Astrocyte of the cerebellum (primary cell): ENCODE measurements around the gene PRRT4.

Source experiments
- DNase-seq: peaks from one replicate; pipeline ENCODE4 v3.0.0-alpha.2; 2011; ENCODE audit warnings: low read depth
- H3K4me3 ChIP-seq: 2 replicates; pipeline ENCODE4 v1.5.1; 2011; ENCODE audit warnings: mild to moderate bottlenecking, low read depth, low read length, moderate library complexity
- in situ Hi-C: cut with HindIII; loops from 2 replicates; pipeline ENCODE4 v1.10.0; 2017; ENCODE audit warnings: low sequenced_read_pairs
- TF ChIP-seq, protein P1 (sequence below): IDR thresholded peaks from 2 replicates; pipeline ENCODE4 v1.5.1; 2012; ENCODE audit warnings: low read length, low read depth, moderate library complexity, mild to moderate bottlenecking; ENCODE audit errors: missing control alignments

Gene PRRT4

DNA sequence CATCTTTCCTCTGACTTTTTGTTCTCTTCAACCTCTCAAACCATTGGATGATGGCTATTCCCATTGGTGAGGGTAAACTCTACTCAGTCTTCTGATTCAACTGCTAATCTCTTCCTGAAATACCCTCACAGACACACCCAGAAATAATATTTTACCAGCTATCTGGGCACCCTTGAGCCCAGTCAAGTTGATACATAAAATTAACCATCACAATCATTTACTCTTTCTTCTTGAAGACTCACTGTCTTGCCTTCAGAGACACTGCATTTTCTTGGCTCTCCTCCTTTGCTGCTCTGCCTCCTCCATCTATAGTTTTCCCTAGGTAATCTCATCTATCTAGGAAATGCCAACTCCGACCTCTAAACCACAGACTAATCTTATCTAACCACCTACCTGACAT, 12.6 kb upstream of the PRRT4 start:
- DNase-seq: no peak
- in situ Hi-C loops: no loop called here
- H3K4me3 ChIP-seq: no peak overlapping the region
- TF ChIP-seq, protein P1, sequence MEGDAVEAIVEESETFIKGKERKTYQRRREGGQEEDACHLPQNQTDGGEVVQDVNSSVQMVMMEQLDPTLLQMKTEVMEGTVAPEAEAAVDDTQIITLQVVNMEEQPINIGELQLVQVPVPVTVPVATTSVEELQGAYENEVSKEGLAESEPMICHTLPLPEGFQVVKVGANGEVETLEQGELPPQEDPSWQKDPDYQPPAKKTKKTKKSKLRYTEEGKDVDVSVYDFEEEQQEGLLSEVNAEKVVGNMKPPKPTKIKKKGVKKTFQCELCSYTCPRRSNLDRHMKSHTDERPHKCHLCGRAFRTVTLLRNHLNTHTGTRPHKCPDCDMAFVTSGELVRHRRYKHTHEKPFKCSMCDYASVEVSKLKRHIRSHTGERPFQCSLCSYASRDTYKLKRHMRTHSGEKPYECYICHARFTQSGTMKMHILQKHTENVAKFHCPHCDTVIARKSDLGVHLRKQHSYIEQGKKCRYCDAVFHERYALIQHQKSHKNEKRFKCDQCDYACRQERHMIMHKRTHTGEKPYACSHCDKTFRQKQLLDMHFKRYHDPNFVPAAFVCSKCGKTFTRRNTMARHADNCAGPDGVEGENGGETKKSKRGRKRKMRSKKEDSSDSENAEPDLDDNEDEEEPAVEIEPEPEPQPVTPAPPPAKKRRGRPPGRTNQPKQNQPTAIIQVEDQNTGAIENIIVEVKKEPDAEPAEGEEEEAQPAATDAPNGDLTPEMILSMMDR: no peak

DNA sequence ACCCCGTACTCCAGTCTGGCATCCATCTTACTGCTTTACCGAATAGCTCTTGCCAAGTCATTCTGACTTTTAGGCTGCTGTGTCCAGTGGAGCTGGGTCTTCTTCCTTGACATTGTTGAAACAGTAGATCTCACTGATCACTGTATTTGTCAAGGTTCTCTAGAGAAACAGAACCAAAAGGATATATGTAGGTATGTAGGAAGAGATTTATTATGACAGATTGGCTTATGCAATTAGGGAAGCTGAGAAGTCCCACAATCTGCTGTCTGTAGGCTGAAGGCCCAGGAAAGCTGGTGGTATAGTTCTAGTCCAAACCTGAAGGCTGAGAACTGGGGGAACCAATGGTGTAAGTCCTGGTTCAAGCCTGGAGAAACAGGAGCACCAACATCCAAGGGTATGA, 12.1 kb upstream of the PRRT4 start:
- DNase-seq: no peak
- in situ Hi-C loops: no loop called here
- no peak overlapping the region for H3K4me3 ChIP-seq
- TF ChIP-seq, protein P1: no peak

DNA sequence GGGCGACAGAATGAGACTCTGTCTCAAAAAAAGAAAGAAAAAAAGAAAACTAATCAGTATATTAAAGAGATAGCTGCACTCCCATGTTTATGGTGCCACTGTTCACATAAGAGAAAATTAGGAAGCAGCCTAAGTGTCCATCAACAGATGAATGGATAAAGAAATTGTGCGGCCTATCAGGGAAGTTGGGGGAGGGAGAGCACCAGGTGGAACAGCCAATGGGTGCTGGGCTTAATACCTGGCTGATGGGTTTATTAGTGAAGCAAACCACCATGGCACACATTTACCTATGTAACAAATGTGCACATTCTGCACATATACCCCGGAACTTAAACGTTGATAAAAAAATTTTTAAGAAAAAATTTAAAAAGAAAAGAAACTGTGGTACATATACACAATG, 9.0 kb upstream of the PRRT4 start:
- no peak overlapping the region for H3K4me3 ChIP-seq
- no peak for DNase-seq
- TF ChIP-seq, protein P1: no peak
- in situ Hi-C loops: no loop called here

DNA sequence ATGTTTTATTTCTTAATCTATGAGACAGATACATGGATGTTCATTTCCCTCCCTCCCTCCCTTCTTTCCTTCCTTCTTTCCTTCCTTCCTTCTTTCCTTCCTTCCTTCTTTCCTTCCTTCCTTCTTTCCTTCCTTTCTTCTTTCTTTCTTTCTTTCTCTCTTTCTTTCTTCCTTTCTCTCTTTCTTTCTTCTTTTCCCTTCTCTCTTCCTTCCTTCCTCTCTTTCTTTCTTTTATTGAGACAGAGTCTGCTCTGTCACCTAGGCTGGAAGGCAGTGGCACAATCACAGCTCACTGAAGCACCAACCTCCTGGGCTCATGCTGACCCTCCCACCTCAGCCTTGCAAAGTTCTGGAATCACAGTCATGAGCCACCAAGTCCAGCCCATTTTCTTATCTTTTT, 5.5 kb upstream of the PRRT4 start:
- in situ Hi-C loops: no loop called here
- no peak overlapping the region for H3K4me3 ChIP-seq
- TF ChIP-seq, protein P1: no peak
- no peak for DNase-seq

DNA sequence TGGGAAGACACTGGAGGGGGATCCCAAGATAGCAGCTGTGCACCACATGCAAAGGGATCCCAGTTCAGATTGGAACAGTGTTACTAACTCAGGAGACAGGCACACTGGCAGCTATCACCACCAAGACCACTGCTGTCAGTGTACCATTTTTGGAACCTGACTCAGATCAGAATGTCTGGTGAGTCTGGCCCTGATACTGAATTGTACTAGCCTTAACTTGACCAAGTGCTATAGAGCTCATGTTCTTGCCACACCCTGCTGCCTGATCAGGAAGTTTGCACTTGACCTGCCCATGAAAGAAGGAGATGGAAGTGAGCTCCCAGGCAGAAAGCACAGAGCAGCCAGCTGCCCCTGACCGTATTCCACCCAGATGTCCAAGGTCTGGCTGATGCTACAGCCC, 4.8 kb upstream of the PRRT4 start:
- in situ Hi-C loops: no loop called here
- TF ChIP-seq, protein P1: no peak
- DNase-seq: no peak
- H3K4me3 ChIP-seq: no peak overlapping the region

DNA sequence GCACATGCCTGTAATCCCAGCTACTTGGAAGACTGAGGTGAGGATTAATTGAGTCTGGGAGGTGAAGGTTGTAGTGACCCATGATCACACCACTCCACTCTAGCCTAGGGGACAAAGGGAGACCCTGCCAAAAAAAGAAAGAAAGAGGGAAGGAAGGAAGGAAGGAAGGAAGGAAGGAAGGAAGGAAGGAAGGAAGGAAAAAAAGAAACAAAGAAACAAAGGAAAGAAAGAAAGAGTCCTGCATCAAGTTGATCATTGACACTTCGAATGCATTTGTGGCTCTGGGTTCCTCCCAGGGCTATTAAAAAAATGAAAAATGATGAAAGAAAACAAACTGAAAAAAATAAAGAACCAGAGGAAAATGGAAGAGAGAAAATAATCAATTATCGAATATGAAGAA, 3.9 kb upstream of the PRRT4 start:
- no peak overlapping the region for H3K4me3 ChIP-seq
- TF ChIP-seq, protein P1: no peak
- DNase-seq: no peak
- in situ Hi-C loops: no loop called here
